ENCODE results near the gene THRAP3. TPM values are rescaled to one million over a fixed set of nuclear protein-coding genes. Genes with fewer than 3 reads are reported as not detected.
"Not testable (repeated sequence)": the region's sequence is repeated elsewhere in the genome, so short reads cannot be mapped to it uniquely, and the experiment has no call there.

The THRAP3 gene
- total and polyA plus RNA-seq, 2 experiments from 2014 or later, result 127 to 161 TPM

GRCh38 chr1:36217670-36218069 is 6.6 kb upstream of the THRAP3 start:
- Mint-ChIP-seq H3K36me3 (ENCODE audit: low read depth) (no peaks in the 10 kb centered on the region), H3K9me3 (no peaks in the 10 kb centered on the region), H3K4me3 (no peak overlapping the region), H3K27me3 (ENCODE audit: insufficient read depth, low read depth, poor library complexity) (peaks cover 2% of the 10 kb centered on the region), H3K27ac (no peak overlapping the region; the same call in 1 of the 2 replicates), H3K4me1 (no peaks in the 10 kb centered on the region)
- Histone ChIP-seq H3K4me1 (ENCODE audit: insufficient read depth) (no peaks in the 10 kb centered on the region), H3K36me3 (ENCODE audit: insufficient read depth) (no peaks in the 10 kb centered on the region), H3F3A (replicated peaks; ENCODE audit: low read depth) (0 out of 2 replicates have a peak, but pooled peaks cover 5% of the 10 kb centered on the region), H3K79me2 (replicated peaks; ENCODE audit: insufficient read depth) (no peaks in the 10 kb centered on the region), H2AFZ (no peak overlapping the region), H3K4me3 (no peak overlapping the region), H3K27me3 (ENCODE audit: insufficient read depth) (no peaks in the 10 kb centered on the region), H3K9me2 (ENCODE audit: insufficient read depth) (no peaks in the 10 kb centered on the region), H4K20me1 (replicated peaks; ENCODE audit: insufficient read depth) (no peaks in the 10 kb centered on the region), H3K27ac (ENCODE audit: low read depth) (no peak overlapping the region), H3K4me2 (no peak overlapping the region)
- TF ChIP-seq ZNF462 (CRISPR knock-in tag; IDR thresholded peaks at IDR 0.05), result no peak
- TF ChIP-seq CTCF (conservative IDR thresholded peaks at IDR 0.05; ENCODE audit: low read depth in 2 of 2), result peak; percentile 17 to 69; a peak in 2 of 4 replicates
- TF ChIP-seq EZH2 (IDR thresholded peaks at IDR 0.05; ENCODE audit: low read depth, unreplicated experiment), result no peak
- no peak for TF ChIP-seq EZH2phosphoT487 (IDR thresholded peaks at IDR 0.05; ENCODE audit: unreplicated experiment)
- peak; percentile 78 for ATAC-seq
- DNase-seq (ENCODE audit: low spot score), result no peak

- not testable (repeated sequence) for H3K27me3 ChIP-seq (ENCODE audit: insufficient read depth); DNase-seq (ENCODE audit: low spot score); H3F3A ChIP-seq (replicated peaks; ENCODE audit: low read depth); H3K9me2 ChIP-seq (ENCODE audit: insufficient read depth); H3K4me2 ChIP-seq; ATAC-seq; H3K27me3 Mint-ChIP-seq (ENCODE audit: insufficient read depth, low read depth, poor library complexity); H2AFZ ChIP-seq; H3K9me3 Mint-ChIP-seq; H3K4me3 Mint-ChIP-seq; H3K27ac Mint-ChIP-seq; H3K36me3 ChIP-seq (ENCODE audit: insufficient read depth); H3K4me3 ChIP-seq; H3K27ac ChIP-seq (ENCODE audit: low read depth)
- H3K79me2 ChIP-seq (replicated peaks; ENCODE audit: insufficient read depth), result peaks cover 24% of the 10 kb centered on the region
- Mint-ChIP-seq H3K36me3 (ENCODE audit: low read depth) (peaks cover 21% of the 10 kb centered on the region), H3K4me1 (peaks cover 22% of the 10 kb centered on the region)
- peaks cover 12% of the 10 kb centered on the region for H3K4me1 ChIP-seq (ENCODE audit: insufficient read depth)
- H4K20me1 ChIP-seq (replicated peaks; ENCODE audit: insufficient read depth), result peaks cover 20% of the 10 kb centered on the region
These were observed 2.3 kb upstream of the THRAP3 start for GRCh38 chr1:36221901-36222300.
